Parathyroid adenoma (tissue), 2 donors: Measurements from ENCODE around the gene SNX14.

Source experiments
- H2AFZ ChIP-seq: fragments of 300-600 bp; sonication (generic); one replicate; pipeline ENCODE4 v1.7.0; 2017; ENCODE audit warnings: antibody characterized with exemption, mild to moderate bottlenecking
- H3K27ac ChIP-seq: fragments of 300-600 bp; sonication (generic); one replicate; pipeline ENCODE4 v1.7.0; 2017
- H3K27me3 ChIP-seq: fragments of 300-600 bp; sonication (generic); one replicate; pipeline ENCODE4 v1.7.0; 2017; ENCODE audit warnings: low read length; ENCODE audit not compliant: control insufficient read depth, insufficient read depth
- H3K36me3 ChIP-seq: fragments of 300-600 bp; sonication (generic); one replicate; pipeline ENCODE4 v1.7.0; 2017; ENCODE audit warnings: low read length; ENCODE audit not compliant: control insufficient read depth, insufficient read depth
- H3K4me1 ChIP-seq: fragments of 300-600 bp; sonication (generic); one replicate; pipeline ENCODE4 v1.7.0; 2017; ENCODE audit warnings: control low read depth
- H3K4me2 ChIP-seq: fragments of 300-600 bp; sonication (generic); one replicate; pipeline ENCODE4 v1.7.0; 2017; ENCODE audit warnings: low read length
- H3K4me3 ChIP-seq: fragments of 300-600 bp; sonication (generic); one replicate; pipeline ENCODE4 v1.7.0; 2017; ENCODE audit warnings: low read depth, low read length
- H3K79me2 ChIP-seq: fragments of 300-600 bp; sonication (generic); one replicate; pipeline ENCODE4 v1.7.0; 2017; ENCODE audit warnings: control low read depth
- H3K9ac ChIP-seq: fragments of 300-600 bp; sonication (generic); one replicate; pipeline ENCODE4 v1.7.0; 2017; ENCODE audit warnings: mild to moderate bottlenecking
- H3K9me3 ChIP-seq: fragments of 300-600 bp; sonication (generic); one replicate; pipeline ENCODE4 v1.7.0; 2017; ENCODE audit warnings: low read length; ENCODE audit not compliant: control insufficient read depth
- CTCF ChIP-seq: fragments of 300-600 bp; sonication (generic); IDR thresholded peaks from one replicate; pipeline ENCODE4 v1.7.0; 2017; ENCODE audit warnings: antibody characterized with exemption, mild to moderate bottlenecking
- donor health status: primary hyperparathyroidism.

SNX14 gene

DNA sequence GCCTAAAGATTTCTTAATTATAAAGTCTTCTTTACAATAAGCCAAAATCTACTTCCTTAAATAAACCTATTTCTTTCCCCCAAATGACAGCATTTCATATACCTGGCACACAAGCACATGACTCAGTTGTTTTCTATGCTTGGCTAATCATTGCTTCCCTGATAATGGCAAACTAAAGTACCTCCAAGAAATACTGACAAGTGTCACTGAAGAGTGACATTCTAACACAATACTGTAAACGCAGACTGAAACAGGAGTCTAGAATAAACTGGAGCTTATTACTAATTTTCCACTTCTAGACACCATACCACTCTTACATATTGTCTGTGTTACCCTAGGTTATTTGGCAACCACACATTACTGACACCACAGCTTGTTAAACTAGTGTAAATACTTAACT is 34.7 kb upstream of the SNX14 start:
- Histone ChIP-seq H3K27ac (no peak overlapping the region), H3K4me1 (peaks cover 2% of the 10 kb centered on the region), H3K27me3 (no peaks in the 10 kb centered on the region), H3K9me3 (no peaks in the 10 kb centered on the region), H3K79me2 (peaks cover 50% of the 10 kb centered on the region), H3K9ac (no peak overlapping the region), H3K36me3 (no peaks in the 10 kb centered on the region), H3K4me2 (no peak overlapping the region), H2AFZ (no peak overlapping the region), H3K4me3 (no peak overlapping the region)
- no peak for TF ChIP-seq CTCF

- H2AFZ ChIP-seq, result no peak overlapping the region
- H3K9me3 ChIP-seq, result no peaks in the 10 kb centered on the region
- no peak overlapping the region for H3K27ac ChIP-seq
- H3K79me2 ChIP-seq, result peaks cover 3% of the 10 kb centered on the region
- H3K4me1 ChIP-seq, result no peaks in the 10 kb centered on the region
- TF ChIP-seq CTCF, result no peak
- H3K36me3 ChIP-seq, result no peaks in the 10 kb centered on the region
- H3K9ac ChIP-seq, result no peak overlapping the region
- H3K27me3 ChIP-seq, result no peaks in the 10 kb centered on the region
- H3K4me3 ChIP-seq, result no peak overlapping the region
- no peak overlapping the region for H3K4me2 ChIP-seq
Measured at GRCh38 chr6:85620308-85620707, 26.6 kb upstream of the SNX14 start.

GRCh38 chr6:85614780-85615179 is 21.1 kb upstream of the SNX14 start:
- Histone ChIP-seq H3K36me3 (no peaks in the 10 kb centered on the region), H2AFZ (no peak overlapping the region), H3K4me1 (no peaks in the 10 kb centered on the region), H3K9ac (no peak overlapping the region), H3K4me3 (no peak overlapping the region), H3K4me2 (no peak overlapping the region), H3K27ac (no peak overlapping the region), H3K79me2 (peaks cover under 1% of the 10 kb centered on the region), H3K27me3 (no peaks in the 10 kb centered on the region), H3K9me3 (no peaks in the 10 kb centered on the region)
- no peak for TF ChIP-seq CTCF

DNA sequence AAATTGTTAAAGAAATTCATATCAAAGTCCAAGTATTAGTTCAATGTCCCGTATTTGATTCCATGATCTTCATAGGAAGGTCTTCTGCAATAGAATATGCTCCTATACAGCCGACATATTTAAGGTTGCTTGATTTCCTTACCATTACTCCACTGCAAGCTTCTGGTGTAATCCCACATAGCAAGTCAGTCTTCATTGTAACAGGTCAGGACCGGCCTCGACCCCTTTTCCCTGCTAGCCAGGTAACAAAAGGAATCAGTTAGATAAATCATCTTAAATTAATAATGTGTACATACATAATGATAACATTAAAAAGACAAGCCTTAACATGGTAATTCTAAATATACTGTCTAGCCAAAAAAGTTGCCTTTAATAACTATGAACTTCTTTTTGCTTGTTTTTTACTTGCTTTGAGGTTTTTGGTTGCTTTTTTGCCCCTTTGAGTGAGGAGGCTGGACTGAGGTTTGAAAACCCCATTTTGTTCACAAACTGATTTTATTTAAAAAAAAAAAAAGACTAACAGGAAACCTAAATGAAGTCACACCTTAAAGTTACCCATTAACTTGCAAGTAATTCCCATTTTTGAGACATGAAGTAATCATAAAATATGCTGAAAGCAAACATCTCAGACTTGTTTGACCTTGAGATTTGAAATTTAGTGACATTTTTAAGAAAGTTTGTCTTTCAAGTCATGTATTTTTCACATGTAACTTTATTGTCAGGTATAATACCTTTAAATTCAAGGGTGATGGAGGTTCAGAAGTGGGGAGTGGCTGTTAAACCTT is 19.2 kb upstream of the SNX14 start:
- no peak for TF ChIP-seq CTCF
- H3K9ac ChIP-seq, result no peak overlapping the region

More for the DNA sequence above, 19.2 kb upstream of the SNX14 start:
- no peaks in the 10 kb centered on the region for H3K36me3 ChIP-seq
- no peak overlapping the region for H3K4me2 ChIP-seq
- H3K27ac ChIP-seq, result no peak overlapping the region
- no peaks in the 10 kb centered on the region for H3K79me2 ChIP-seq
- no peaks in the 10 kb centered on the region for H3K9me3 ChIP-seq
- H3K27me3 ChIP-seq, result no peaks in the 10 kb centered on the region
- no peak overlapping the region for H3K4me3 ChIP-seq
- no peak overlapping the region for H2AFZ ChIP-seq
- H3K4me1 ChIP-seq, result no peaks in the 10 kb centered on the region
